Activated T-helper 1 cell treated with anti-CD3 and anti-CD28 coated beads, Interleukin-2, amount 50 U/mL, for 16 hours (primary cell): Measurements from ENCODE around the gene CAPN7.

Experiments
- DNase-seq, 2 donors: peaks; one replicate each; pipeline ENCODE4 v3.0.0-alpha.2; 2020; ENCODE audit warnings: low read depth in 1 of 2, low spot score in 1 of 2

CAPN7 gene

DNA sequence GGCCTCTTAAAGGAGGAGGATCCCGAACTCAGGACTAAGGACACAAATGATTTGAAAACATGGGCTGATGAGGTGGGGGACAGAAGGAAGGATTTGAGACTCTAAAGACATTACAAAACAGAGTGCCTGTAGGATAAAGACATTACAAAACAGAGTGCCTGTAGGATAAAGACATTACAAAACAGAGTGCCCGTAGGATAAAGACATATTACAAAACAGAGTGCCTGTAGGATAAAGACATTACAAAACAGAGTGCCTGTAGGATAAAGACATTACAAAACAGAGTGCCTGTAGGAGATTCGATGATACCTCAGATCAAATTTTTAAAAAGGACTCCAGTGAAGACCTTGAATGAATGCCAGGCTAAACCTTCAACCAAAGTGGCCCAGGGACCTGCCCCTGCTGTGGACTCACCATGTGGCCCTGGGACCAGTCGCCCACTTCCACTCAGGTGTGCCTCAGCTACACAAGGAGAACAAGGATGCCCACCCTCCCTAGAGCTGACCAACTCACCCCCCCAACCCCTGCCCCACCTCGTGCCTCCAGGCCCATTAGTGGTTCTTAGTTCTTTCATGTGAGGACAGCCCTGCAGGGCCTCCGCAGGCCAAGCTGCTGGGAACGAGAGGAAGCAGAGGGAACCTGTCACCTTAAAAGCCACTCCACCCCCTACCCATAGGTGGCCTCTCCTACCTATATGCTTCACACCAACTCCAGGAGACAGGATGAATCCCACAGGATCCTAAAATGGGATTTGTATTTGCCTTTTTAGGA is 66.6 kb downstream of the CAPN7 start:
- no peak for DNase-seq

DNA sequence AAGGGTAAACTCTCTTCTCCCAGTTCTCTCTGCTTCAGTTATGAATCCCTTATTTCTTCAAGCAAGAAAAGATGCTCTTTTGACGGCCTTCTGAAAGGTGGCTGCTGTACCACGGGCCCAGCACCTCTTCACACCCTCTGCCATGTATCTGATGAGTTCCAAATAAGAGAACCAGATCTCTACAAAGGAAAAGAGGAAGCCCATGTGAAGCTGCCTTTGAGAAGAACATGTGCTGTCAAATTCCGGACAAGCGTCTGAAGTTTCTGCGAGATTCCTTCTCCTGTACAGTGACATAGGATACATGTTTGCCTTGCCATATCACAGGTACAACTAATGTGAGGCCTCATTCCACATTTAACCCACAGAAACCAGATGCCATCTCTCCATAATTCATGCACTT is 67.2 kb downstream of the CAPN7 start:
- no peak for DNase-seq

DNA sequence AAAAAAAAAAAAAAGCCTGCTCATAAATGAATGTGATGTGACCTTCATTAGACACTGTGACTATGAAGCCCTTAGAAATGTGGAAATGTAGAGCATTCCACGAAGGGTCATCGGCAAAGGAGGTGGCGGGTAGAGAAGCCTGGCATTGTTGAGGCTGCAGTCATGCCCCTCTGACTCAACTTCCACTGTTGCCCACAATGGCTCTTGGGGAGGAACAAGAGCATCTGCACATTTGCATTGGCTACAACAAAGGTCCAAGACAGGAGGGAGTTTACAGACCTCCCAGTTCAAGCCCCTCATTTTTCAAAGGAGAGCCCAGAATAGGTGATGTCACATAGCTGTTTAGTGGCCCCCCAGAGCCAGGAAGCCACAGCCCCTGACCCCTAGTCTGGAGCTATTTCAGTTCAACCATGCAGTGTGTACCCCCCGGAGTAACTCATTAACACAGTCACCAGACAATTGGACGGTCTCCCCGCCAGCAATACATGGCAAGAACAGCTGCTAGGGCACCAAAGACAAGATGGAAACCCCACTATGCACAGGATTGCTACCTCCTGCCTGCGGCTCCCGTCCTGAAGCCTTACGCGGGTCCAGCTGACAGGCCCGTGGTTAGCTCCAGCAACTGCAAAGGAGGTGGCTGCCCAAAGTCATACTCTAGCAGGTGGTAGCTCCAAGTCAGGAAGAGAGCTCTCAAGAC is 70.1 kb downstream of the CAPN7 start:
- no peak for DNase-seq

DNA sequence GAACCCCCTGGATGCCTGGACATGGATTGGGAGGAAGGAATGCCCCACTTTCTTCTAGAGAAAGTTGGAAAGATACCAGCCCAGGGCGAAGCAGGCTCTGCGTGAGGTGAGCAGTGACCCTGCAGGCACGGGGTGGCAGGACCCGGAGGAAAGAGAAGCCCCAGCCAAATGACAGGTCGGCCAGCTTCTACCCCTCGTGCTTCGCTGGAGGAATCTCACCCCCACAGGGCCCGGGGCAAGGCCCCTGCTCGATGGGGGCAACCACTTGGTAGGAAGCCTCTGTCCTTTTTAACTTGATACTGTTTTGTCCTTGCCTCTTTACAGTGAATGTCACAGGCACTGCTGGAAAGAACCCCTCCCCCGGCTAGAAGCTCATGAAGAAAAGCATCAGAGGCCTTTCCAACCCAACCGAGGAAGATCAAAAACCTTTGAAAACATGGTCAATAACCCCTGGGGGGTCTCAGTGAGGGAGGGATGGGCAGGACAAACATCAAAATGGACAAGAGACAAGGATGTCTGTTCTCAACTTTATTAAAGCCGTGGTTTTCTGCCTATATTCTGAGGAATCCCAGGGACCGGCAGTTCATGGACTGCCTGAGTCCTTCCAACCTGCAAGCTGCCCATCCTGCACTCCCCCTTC is 71.9 kb downstream of the CAPN7 start:
- no peak for DNase-seq

DNA sequence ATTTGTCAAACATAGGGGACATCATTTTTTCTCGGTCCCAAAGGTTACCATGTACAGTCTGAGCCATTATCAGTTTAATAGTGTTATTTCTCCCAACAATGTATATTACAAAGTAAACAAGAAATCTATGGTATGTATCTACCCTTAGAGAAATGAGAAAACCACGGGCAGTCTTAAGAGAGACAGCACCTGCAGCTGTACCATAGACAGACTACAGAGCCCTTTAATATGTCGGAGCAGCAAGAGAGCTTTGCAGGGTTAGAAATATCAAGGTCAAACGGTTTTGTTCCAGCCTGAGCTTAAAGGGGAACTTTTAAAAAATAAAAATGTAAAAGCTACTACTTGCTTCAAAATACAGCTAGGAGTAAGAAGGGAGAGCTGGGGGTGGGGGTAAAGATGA is 73.2 kb downstream of the CAPN7 start:
- DNase-seq: no peak

DNA sequence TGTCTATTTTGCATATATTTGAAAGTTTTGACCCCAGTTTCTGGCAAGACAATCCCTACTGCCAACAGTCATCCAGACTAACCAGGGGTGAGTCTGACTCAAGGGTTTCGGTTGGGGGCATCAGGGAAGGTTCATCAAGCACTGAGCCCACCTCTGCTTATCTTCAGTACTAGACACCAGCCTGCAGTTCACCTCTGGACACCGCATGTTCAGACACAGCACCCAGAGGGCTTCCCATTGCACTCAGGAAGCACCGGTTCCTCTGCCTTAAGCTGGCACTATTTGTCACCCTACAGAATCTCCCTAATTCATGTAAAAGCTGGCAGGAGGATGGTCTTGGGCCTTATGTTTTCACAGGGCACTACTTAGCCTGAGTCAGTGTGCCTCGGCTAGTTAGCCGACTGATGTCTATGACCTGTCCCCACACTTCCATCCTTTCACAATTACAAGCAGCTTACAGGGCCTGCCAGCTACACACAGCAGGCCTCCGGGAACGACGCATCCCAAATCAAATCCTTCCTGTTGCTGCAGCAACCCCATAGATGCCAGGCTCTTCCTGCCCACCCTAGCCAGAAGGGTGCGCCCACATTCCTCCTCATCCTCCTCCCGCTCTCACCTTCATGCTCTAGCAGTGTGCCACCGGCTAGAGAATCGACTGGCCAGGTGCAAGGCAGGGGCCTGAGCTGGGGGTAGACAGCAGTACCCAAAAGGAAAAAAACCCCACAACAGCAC is 73.8 kb downstream of the CAPN7 start:
- DNase-seq: no peak

DNA sequence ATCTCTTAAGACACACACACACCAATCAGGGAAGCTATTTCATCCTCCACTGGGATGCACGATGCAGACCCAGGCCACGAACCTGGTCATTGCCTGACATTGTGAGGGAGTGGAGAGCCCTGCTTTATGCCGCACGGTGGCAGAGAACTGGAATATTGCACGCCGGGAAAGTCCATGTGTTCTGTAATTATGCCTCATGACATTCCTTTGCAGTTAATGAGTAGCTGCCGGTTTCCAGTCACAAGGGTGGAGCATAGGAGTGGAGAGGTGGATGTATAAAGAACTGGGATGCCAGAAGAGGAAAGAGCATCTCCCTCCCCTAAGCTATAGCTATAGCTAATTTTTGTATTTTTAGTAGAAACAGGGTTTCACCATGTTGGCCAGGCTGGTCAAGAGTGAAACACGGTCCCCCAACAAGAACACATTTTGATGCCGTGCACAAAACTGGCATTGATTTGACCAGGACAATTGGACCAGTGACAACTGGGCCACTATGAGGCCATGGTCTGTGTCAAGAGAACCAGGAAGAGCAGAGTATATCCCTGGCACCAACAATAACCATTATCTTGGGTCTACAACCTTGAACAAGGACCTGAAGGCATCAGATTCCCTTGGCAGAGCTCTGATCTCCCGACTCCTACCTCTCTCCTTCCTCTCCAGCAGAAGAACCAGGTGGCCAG is 74.9 kb downstream of the CAPN7 start:
- no peak for DNase-seq

DNA sequence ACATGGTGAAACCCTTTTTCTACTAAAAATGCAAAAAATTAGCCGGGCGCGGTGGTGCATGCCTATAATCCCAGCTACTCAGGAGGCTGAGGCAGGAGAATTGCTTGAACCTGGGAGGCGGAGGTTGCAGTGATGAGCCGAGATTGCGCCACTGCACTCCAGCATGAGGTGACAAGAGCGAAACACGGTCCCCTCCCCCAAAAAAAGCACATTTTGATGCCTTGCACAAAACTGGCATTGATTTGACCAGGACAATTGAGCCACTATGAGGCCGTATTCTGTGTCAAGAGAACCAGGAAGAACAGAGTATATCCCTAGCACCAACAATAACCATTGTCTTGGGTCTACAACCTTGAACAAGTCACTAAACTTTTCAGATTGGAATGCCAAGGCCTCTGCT is 75.8 kb downstream of the CAPN7 start:
- no peak for DNase-seq

DNA sequence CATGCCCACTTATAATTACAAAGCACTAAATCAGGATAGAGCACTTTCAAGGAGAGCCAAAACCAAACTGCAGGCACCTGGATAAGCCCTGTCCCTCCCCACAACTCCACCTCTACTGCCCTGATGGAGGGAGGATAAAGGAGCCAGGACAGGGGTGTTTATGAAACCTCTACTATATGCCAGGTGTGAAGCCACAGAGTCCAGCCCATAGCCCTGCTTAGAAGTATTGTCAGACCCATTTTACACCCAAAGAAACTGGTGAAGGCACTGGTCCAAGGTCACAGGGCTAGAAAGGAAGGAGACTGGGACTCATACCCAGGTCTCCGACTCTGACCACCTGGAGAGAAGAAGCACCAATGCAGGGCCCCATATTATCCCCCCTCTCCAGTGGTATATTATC is 77.7 kb downstream of the CAPN7 start:
- DNase-seq: no peak

DNA sequence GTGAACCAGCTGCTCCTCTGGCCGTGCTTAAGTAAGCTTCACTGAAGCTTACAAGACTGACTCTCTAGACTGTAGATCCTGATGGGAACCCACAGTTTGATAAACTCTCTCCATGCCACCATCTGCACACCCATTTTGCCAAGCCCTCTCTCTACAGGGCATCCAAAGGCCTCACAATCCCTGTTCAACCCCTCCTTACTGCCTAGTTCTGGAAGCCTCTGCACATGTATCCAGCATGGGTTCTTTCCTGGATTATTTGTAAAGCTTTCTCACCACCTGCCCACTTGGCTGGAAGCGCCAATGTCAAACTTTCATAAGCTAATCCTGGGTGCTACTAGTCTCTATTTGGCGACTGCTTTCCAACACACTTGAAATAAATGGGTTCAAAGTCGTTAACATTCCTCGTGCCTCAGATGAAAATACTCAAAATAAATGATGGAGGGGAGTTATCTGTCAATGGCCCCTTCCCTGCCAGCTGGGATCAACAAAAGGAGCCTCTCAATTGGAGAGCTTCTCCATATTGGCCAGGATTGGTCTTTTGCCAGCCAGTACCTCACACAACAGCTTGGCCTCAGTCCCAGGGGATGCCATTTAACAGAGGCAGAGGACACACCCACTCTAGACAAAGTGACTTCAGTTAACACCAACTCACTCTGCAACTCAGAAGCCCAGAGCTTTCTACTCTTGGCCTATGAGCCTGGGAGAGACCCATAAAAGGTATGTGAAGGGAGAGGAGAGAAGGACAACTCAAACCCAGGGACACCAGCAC is 78.3 kb downstream of the CAPN7 start:
- DNase-seq: no peak

DNA sequence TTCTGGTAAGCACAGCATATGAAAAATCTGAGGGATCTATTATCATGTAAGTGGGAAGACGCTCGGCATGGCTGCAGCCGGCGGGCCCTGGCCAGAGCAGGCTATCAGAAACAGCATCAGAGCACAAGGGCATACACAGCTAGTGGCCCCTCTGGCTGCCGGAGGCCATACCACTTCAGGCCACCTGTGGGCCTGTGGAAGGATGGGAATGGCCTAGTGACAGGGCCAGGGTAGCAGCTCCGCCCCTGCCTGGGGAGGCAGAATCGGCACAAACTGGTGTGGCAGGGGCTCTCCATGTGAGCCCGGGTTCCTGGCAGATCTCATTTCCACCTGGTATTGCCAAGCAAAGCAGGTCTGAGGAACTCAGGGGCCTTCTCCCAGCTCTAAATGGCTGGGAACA is 80.0 kb downstream of the CAPN7 start:
- DNase-seq: no peak

DNA sequence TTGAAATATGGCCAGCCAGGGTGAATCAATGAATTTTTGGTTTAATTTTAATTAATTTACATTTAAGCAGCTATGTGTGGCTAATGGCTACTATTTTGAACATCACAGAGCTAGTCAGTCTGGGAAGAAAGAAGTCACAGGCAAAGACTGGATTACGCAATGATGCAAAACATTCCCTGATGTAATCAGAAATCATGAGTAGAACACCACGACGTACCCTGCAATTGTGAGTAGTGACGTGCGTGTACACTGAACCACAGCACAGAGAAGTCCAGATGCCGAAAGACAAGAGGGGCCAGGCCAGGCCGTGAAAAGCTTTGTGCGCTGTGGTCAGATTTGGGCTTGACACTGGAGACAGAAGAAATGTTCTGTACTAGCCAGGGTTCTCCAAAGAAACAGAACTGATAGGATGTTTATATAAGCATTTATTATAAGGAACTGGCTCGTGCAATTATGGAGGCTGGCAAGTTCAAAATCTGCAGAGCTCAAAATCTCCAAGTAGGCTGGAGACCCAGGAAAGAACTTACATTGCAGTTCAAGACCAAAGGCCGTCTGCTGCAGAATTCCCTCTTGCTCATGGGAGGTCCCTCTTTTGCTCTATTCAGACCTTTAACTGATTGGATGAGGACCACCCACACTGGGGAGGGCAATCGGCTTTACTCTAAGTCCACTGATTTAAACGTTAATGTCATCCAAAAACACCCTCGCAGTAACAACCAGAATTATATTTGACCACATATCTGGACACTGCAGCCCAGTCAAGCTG is 81.7 kb downstream of the CAPN7 start:
- no peak for DNase-seq

DNA sequence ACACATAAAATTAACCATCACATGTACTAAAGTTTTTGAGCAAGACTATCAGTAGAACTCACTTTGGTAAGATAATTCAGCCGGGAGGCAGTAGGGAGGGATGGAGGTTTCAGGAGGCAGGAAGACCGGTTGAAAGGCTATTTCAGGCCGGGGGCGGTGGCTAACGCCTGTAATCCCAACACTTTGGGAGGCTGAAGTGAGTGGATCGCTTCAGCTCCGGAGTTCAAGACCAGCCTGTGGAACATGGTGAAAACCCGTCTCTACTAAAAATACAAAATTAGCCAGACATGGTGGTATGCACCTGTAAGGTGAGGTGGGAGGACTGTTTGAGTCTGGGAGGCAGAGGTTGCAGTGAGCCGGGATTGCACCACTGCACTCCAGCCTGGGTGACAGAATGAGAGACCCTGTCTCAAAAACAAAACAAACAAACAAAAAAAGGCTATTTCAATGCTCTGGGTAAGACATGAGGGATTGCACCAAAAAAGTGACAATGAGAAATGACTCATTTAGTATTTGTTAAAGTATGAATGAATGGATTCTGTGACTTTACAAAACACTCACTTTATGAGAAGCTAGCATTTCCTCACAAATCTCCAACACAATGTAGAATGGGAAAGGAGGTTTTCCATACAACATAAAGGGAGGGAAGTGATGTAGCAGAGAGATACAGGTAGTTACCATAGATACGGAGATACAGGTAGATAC is 82.4 kb downstream of the CAPN7 start:
- DNase-seq: no peak

DNA sequence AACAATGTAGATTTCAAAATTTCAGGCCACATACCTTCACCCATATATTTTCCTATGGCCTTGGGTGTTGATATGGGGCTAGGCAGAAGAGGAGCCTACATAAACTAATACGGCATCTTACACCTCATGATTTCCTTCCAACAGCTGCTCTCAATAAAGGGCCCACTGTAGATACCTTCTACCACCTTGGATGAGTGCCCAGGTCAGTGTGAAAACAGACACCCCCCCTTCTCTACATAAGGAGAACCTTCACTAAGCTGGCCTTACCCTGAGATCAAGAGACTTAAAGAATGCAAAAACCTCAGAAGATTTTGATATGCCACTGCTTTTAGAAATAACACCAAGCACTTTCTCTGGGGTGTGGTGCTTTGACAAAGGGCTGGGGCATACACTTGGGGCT is 83.6 kb downstream of the CAPN7 start:
- no peak for DNase-seq

DNA sequence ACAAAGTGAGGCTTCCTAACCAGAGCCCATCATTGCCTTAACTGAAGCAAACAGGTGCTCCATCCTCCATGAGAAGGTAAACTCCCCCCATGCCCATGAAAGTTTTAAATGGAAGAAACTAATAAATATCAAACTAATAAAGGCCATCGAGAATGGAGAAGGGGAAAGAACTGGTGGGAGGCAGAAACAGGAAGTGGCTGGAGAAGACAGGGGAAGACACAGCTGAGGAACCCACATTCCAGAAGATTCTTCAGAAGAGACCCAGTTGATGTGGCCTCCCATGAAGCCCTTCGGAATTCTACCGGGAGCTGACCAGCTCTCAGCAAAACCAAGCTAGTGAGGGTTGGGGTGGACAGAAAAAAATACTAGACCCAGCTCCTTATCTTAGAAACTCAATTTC is 84.7 kb downstream of the CAPN7 start:
- no peak for DNase-seq

DNA sequence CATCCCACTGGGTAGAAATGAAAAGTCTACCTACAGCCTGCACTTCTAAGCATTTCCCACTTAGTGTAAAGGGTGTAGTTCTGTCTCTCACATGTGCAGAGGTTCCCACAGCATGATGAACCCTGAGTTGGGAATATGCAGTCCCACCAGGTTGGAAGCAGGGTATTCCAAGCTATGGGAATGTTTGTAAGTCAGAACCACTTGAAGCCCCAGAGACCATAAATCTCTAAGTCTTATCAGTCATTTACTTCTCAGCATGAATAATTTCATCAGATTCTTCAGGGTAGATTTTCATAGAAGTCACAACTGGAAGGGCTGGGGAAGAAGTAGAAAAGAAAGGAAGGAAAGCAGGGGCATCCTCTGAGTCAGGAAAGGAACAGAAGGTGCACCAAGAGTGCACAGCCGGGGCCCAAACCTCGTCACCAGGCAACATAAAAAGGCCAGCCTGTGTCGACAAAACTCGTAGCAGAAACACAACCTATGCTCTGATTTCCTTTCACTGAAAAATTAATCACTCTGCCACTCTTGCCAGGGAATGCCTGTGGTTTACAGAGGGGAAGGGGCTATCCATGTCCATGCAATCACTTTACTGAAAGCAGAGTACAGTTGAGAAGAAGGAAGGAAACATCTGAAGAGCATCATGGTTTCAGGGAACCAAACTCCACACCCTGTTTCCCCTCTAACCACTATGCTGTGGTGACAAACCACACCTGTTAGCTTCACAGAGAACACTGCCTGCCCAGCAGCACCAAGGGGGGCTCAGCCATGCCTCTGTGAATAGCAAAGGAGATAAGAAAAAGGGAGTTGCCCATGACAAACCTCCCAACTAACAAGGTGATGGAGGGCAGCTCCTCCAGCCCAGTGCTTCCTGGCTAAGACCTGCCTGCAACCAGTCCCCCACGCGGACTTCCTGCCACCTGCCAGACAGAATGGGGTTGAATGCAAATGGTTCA is 85.8 kb downstream of the CAPN7 start:
- DNase-seq: peak in 1 of 2 donors; percentile 44

DNA sequence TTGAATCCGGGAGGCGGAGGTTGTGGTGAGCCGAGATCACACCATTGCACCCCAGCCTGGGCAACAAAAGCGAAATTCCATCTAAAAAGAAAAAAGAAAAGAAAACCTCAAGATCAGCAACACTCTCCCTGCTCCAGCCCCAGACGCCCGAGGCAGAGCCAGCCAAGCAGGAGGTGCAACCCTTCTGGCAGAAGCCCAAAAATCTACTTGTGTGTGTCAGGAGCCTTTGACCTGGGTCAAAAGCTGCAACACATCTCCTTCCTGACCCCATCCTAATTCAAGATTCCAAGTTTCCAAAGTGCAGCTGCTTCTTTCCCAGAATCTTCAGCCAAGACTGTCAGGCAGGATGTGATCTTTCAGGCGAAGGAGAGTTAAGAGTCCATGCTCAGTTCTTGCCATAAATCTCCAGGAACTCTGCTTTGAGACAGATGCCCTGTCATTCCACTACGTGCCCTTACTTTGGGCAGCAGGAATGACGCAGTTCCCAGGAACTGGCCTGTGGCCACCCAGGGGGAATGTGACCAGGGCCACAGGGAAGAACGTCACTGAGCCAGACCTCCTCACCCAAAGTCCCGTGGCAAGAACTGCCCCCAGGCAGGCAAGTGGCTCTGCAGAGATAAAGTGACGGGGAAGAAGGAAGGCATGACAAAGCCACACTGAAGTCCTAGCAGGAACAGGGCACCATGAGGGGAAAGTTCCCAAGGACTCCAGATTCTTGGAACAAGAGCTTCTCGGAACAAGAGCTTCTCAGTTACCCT is 86.9 kb downstream of the CAPN7 start:
- no peak for DNase-seq
